Stimulated activated CD4-positive, alpha-beta T cell treated with anti-CD3 and anti-CD28 coated beads, TNF-alpha, amount 100 ng/mL, for 24 hours (primary cell): ENCODE data around the gene COA4.

Experiments
- DNase-seq, 3 experiments: peaks; one replicate each; pipeline ENCODE4 v3.0.0-alpha.2; 2020; ENCODE audit warnings: low read depth in 3 of 3

Gene COA4

GRCh38 chr11:73866095-73866579 is 10.5 kb downstream of the COA4 start:
- DNase-seq, result no peak

- DNase-seq, result no peak
Measured at GRCh38 chr11:73862986-73863385, 13.7 kb downstream of the COA4 start.

GRCh38 chr11:73860202-73860601 is 16.4 kb downstream of the COA4 start:
- DNase-seq, result no peak

- no peak for DNase-seq
Measured at GRCh38 chr11:73859671-73860070, 17.0 kb downstream of the COA4 start.

- no peak for DNase-seq
Measured at GRCh38 chr11:73856031-73856567, 20.5 kb downstream of the COA4 start.

- no peak for DNase-seq
Measured at GRCh38 chr11:73854680-73855079, 22.0 kb downstream of the COA4 start.

GRCh38 chr11:73852049-73852448 is 24.6 kb downstream of the COA4 start:
- DNase-seq, result no peak

GRCh38 chr11:73851046-73851764 is 25.4 kb downstream of the COA4 start:
- no peak for DNase-seq

GRCh38 chr11:73839123-73839457 is 37.6 kb downstream of the COA4 start:
- no peak for DNase-seq

GRCh38 chr11:73838443-73839122 is 38.1 kb downstream of the COA4 start:
- no peak for DNase-seq

GRCh38 chr11:73833067-73833466 is 43.6 kb downstream of the COA4 start:
- DNase-seq, result no peak

GRCh38 chr11:73830261-73830660 is 46.4 kb downstream of the COA4 start:
- DNase-seq, result no peak
